ENCODE measurements around the gene ITGBL1. TPM values are rescaled to one million over a fixed set of nuclear protein-coding genes. Genes with fewer than 3 reads are reported as not detected.

Gene ITGBL1
- total and polyA plus RNA-seq, 2 of the 8 experiments (the other 6 are each of a cell fraction or from before 2014, with no cell fraction given) = not detected

DNA sequence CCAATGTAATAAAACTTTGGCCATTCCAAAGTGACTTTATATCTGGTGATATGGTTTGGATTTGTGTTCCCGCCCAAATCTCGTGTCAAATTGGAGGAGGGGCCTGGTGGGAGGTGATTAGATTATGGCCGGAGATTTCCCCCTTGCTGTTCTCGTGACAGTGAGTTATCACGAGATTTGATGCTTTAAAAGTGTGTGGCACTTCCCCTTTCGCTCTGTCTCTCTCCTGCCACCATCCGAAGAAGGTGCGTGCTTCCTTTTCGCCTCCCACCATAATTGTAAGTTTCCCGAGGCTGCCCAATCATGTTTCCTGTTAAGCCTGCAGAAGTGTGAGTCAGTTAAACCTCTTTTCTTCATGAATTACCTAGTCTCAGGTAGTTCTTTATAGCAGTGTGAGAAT is 26.9 kb upstream of the ITGBL1 start (continued):
- no peak for TF ChIP-seq RNF2 (IDR thresholded peaks at IDR 0.05; ENCODE audit: borderline replicate concordance, low read depth, low read length, missing control alignments, poor library complexity, severe bottlenecking)
- no peak for TF ChIP-seq RFX5 (IDR thresholded peaks at IDR 0.05; ENCODE audit: borderline replicate concordance, low read depth, low read length)
- no peak for TF ChIP-seq JUN (IDR thresholded peaks at IDR 0.05; ENCODE audit: low read depth, low read length)
- no peak for TF ChIP-seq TAF7 (optimal IDR thresholded peaks at IDR 0.05; ENCODE audit: borderline replicate concordance, low read depth, low read length)
- no peak for TF ChIP-seq ZNF274 (IDR thresholded peaks at IDR 0.05; ENCODE audit: borderline replicate concordance, extremely low read depth, low read length)
- no peak for TF ChIP-seq EP300 (IDR thresholded peaks at IDR 0.05; ENCODE audit: borderline replicate concordance in 1 of 2, low read depth in 2 of 2, low read length in 2 of 2)
